ENCODE data around the gene SAMD10. TPM values are rescaled to one million over a fixed set of nuclear protein-coding genes. Genes with fewer than 3 reads are reported as not detected.

SAMD10 gene
- total RNA-seq, 2 donors from 2014 or later, result 21.4 to 32.7 TPM

- no peak for ATAC-seq (replicated peaks)
- Mint-ChIP-seq H3K4me3 (peak overlapping the region; percentile 74), H3K27me3 (no peaks in the 10 kb centered on the region), H3K27ac (peak overlapping the region; percentile 87), H3K4me1 (peaks cover 20% of the 10 kb centered on the region), H3K36me3 (ENCODE audit: low read depth) (peaks cover 23% of the 10 kb centered on the region), H3K9me3 (no peaks in the 10 kb centered on the region)
Measured at GRCh38 chr20:63946986-63947637, 32.3 kb downstream of the SAMD10 start.

- Mint-ChIP-seq H3K4me1 (peaks cover 20% of the 10 kb centered on the region), H3K9me3 (no peaks in the 10 kb centered on the region), H3K36me3 (ENCODE audit: low read depth) (peaks cover 24% of the 10 kb centered on the region), H3K4me3 (peak overlapping the region; percentile 74), H3K27me3 (no peaks in the 10 kb centered on the region), H3K27ac (peak overlapping the region; percentile 87)
- no peak for ATAC-seq (replicated peaks)
Measured at GRCh38 chr20:63945921-63946920, 33.2 kb downstream of the SAMD10 start.

GRCh38 chr20:63945031-63945658, 34.3 kb downstream of the SAMD10 start:
- peaks cover 28% of the 10 kb centered on the region for H3K36me3 Mint-ChIP-seq (ENCODE audit: low read depth)
- no peak for ATAC-seq (replicated peaks)
- H3K4me3 Mint-ChIP-seq, result no peak overlapping the region
- H3K9me3 Mint-ChIP-seq, result no peaks in the 10 kb centered on the region
- no peaks in the 10 kb centered on the region for H3K27me3 Mint-ChIP-seq
- peaks cover 20% of the 10 kb centered on the region for H3K4me1 Mint-ChIP-seq
- no peak overlapping the region for H3K27ac Mint-ChIP-seq

- H3K9me3 Mint-ChIP-seq, result no peaks in the 10 kb centered on the region
- H3K27ac Mint-ChIP-seq, result no peak overlapping the region
- no peaks in the 10 kb centered on the region for H3K27me3 Mint-ChIP-seq
- H3K4me3 Mint-ChIP-seq, result no peak overlapping the region
- H3K36me3 Mint-ChIP-seq (ENCODE audit: low read depth), result peaks cover 28% of the 10 kb centered on the region
- no peak for ATAC-seq (replicated peaks)
- peaks cover 20% of the 10 kb centered on the region for H3K4me1 Mint-ChIP-seq
Measured at GRCh38 chr20:63944078-63944941, 35.1 kb downstream of the SAMD10 start.

- Mint-ChIP-seq H3K27me3 (no peaks in the 10 kb centered on the region), H3K27ac (no peak overlapping the region), H3K4me3 (no peak overlapping the region), H3K36me3 (ENCODE audit: low read depth) (peaks cover 28% of the 10 kb centered on the region), H3K9me3 (no peaks in the 10 kb centered on the region), H3K4me1 (peaks cover 17% of the 10 kb centered on the region)
- no peak for ATAC-seq (replicated peaks)
Measured at GRCh38 chr20:63943808-63944077, 35.7 kb downstream of the SAMD10 start.

- no peaks in the 10 kb centered on the region for H3K9me3 Mint-ChIP-seq
- H3K27me3 Mint-ChIP-seq, result no peaks in the 10 kb centered on the region
- H3K27ac Mint-ChIP-seq, result no peak overlapping the region
- no peak overlapping the region for H3K4me3 Mint-ChIP-seq
- H3K36me3 Mint-ChIP-seq (ENCODE audit: low read depth), result peaks cover 25% of the 10 kb centered on the region
- peaks cover 11% of the 10 kb centered on the region for H3K4me1 Mint-ChIP-seq
- no peak for ATAC-seq (replicated peaks)
Measured at GRCh38 chr20:63942969-63943807, 36.3 kb downstream of the SAMD10 start.

GRCh38 chr20:63942250-63942951, 37.0 kb downstream of the SAMD10 start:
- peak overlapping the region; percentile 48 for H3K27ac Mint-ChIP-seq
- peaks cover 29% of the 10 kb centered on the region for H3K36me3 Mint-ChIP-seq (ENCODE audit: low read depth)
- no peak overlapping the region for H3K4me3 Mint-ChIP-seq
- H3K9me3 Mint-ChIP-seq, result no peaks in the 10 kb centered on the region
- peaks cover 6% of the 10 kb centered on the region for H3K4me1 Mint-ChIP-seq
- no peaks in the 10 kb centered on the region for H3K27me3 Mint-ChIP-seq
- ATAC-seq (replicated peaks), result peak; percentile 27

- Mint-ChIP-seq H3K9me3 (no peaks in the 10 kb centered on the region), H3K4me1 (no peaks in the 10 kb centered on the region), H3K36me3 (ENCODE audit: low read depth) (peaks cover 36% of the 10 kb centered on the region), H3K27me3 (no peaks in the 10 kb centered on the region), H3K4me3 (peak overlapping the region; percentile 27), H3K27ac (no peak overlapping the region)
- ATAC-seq (replicated peaks), result peak; percentile 87
Measured at GRCh38 chr20:63941282-63942081, 38.0 kb downstream of the SAMD10 start.

- ATAC-seq (replicated peaks), result no peak
- peak overlapping the region; percentile 27 for H3K4me3 Mint-ChIP-seq
Measured at GRCh38 chr20:63940472-63941266, 38.8 kb downstream of the SAMD10 start.

GRCh38 chr20:63940071-63940471, 39.4 kb downstream of the SAMD10 start:
- ATAC-seq (replicated peaks), result no peak
- no peaks in the 10 kb centered on the region for H3K4me1 Mint-ChIP-seq
- H3K27me3 Mint-ChIP-seq, result no peaks in the 10 kb centered on the region
- no peaks in the 10 kb centered on the region for H3K9me3 Mint-ChIP-seq
- H3K4me3 Mint-ChIP-seq, result no peak overlapping the region
- H3K27ac Mint-ChIP-seq, result no peak overlapping the region
- peaks cover 40% of the 10 kb centered on the region for H3K36me3 Mint-ChIP-seq (ENCODE audit: low read depth)

More at GRCh38 chr20:63940472-63941266, 38.8 kb downstream of the SAMD10 start:
- no peaks in the 10 kb centered on the region for H3K27me3 Mint-ChIP-seq
- H3K27ac Mint-ChIP-seq, result no peak overlapping the region
- H3K4me1 Mint-ChIP-seq, result no peaks in the 10 kb centered on the region
- H3K9me3 Mint-ChIP-seq, result no peaks in the 10 kb centered on the region
- peaks cover 40% of the 10 kb centered on the region for H3K36me3 Mint-ChIP-seq (ENCODE audit: low read depth)

- Mint-ChIP-seq H3K4me3 (no peak overlapping the region), H3K4me1 (no peaks in the 10 kb centered on the region), H3K27ac (no peak overlapping the region)
Measured at GRCh38 chr20:63939061-63939935, 40.1 kb downstream of the SAMD10 start.

More at GRCh38 chr20:63939061-63939935, 40.1 kb downstream of the SAMD10 start:
- H3K36me3 Mint-ChIP-seq (ENCODE audit: low read depth), result peaks cover 45% of the 10 kb centered on the region
- H3K27me3 Mint-ChIP-seq, result no peaks in the 10 kb centered on the region
- ATAC-seq (replicated peaks), result no peak
- no peaks in the 10 kb centered on the region for H3K9me3 Mint-ChIP-seq

All from activated T-helper 17 cell treated with anti-CD3 and anti-CD28 coated beads, Interleukin-2, amount 50 U/mL, for 72 hours (primary cell).